B cell (primary cell): ENCODE results near the gene ZCCHC7. TPM values are rescaled to one million over a fixed set of nuclear protein-coding genes. Genes with fewer than 3 reads are reported as not detected.

Experiments used
- ATAC-seq: fragments of 200-7000 bp; cut with Tn5 transposase; one replicate; pipeline ENCODE4 v1.10.0; 2021; ENCODE audit warnings: low read depth, mild to moderate bottlenecking, moderate number of reproducible peaks, moderate library complexity
- CTCF ChIA-PET: fragments of 350-600 bp; sonication (Branson Sonifier 250); formaldehyde crosslinking; loops from one replicate; lab custom pipeline; 2021; ENCODE audit warnings: antibody characterized with exemption, inconsistent platforms; lab: Charles Lee
- POLR2A ChIA-PET: fragments of 350-600 bp; sonication (Branson Sonifier 250); formaldehyde crosslinking; loops from one replicate; lab custom pipeline; 2021; ENCODE audit warnings: antibody characterized with exemption; lab: Charles Lee
- DNase-seq: peaks from one replicate; pipeline ENCODE4 v3.0.0; 2013
- H2AFZ ChIP-seq: 2 replicates; pipeline ENCODE4 v1.6.1; 2012; ENCODE audit warnings: mild to moderate bottlenecking, low read depth, low read length; ENCODE audit not compliant: insufficient read depth, poor library complexity, severe bottlenecking
- H3K27ac ChIP-seq, 2 donors: 1 replicate in 1 of 2; 2 replicates in 1 of 2; pipeline ENCODE4 v1.5.1; 2012 to 2013; ENCODE audit warnings: low read length in 2 of 2, mild to moderate bottlenecking in 2 of 2, moderate library complexity in 1 of 2
- H3K27me3 ChIP-seq, 4 experiments: fragments of 200-600 bp in 1 of 4; sonication (generic) in 1 of 4; replicated peaks in 1 of 4; 1 replicate in 2 of 4; 2 replicates in 2 of 4; pipeline versions ENCODE4 v1.6.1 to v1.7.0; 2013 to 2016; ENCODE audit warnings: low read length in 3 of 4, mild to moderate bottlenecking in 2 of 4, mixed read lengths in 1 of 4, moderate library complexity in 1 of 4; ENCODE audit not compliant: insufficient read depth in 4 of 4, control insufficient read depth in 3 of 4; ENCODE audit errors: control extremely low read depth in 1 of 4
- H3K36me3 ChIP-seq, 2 experiments: replicated peaks in 1 of 2; 1 replicate in 1 of 2; 2 replicates in 1 of 2; pipeline versions ENCODE4 v1.6.1 to v1.7.1; 2013; ENCODE audit warnings: low read length in 1 of 2; ENCODE audit not compliant: insufficient read depth in 2 of 2, control insufficient read depth in 1 of 2; ENCODE audit errors: control extremely low read depth in 1 of 2, extremely low read depth in 1 of 2
- H3K4me1 ChIP-seq, 2 donors: fragments of 200-600 bp in 1 of 2; sonication (generic) in 1 of 2; 1 replicate in 1 of 2; 2 replicates in 1 of 2; pipeline versions ENCODE4 v1.5.1 to v1.6.1; 2013 to 2017; ENCODE audit warnings: low read length in 2 of 2; ENCODE audit not compliant: control insufficient read depth in 2 of 2, insufficient read depth in 2 of 2
- H3K4me2 ChIP-seq: replicated peaks from 2 replicates; pipeline ENCODE3; 2012; ENCODE audit warnings: mild to moderate bottlenecking, low read depth, low read length; ENCODE audit not compliant: poor library complexity, severe bottlenecking
- H3K4me3 ChIP-seq, 5 experiments: fragments of 200-600 bp in 1 of 5; sonication (generic) in 1 of 5; 1 replicate in 3 of 5; 2 replicates in 2 of 5; pipeline versions ENCODE4 v1.5.1 to v1.7.0; 2011 to 2016; ENCODE audit warnings: low read length in 4 of 5, mild to moderate bottlenecking in 4 of 5, low read depth in 2 of 5, control low read depth in 1 of 5, moderate library complexity in 1 of 5; ENCODE audit not compliant: insufficient read depth in 1 of 5; ENCODE audit errors: control extremely low read depth in 1 of 5, extremely low read depth in 1 of 5
- H3K79me2 ChIP-seq: fragments of 200-600 bp; sonication (generic); one replicate; pipeline ENCODE4 v1.6.0; 2016; ENCODE audit warnings: low read length; ENCODE audit not compliant: control insufficient read depth, insufficient read depth
- H3K9ac ChIP-seq: fragments of 200-600 bp; sonication (generic); 2 replicates; pipeline ENCODE4 v1.6.1; 2017; ENCODE audit warnings: mild to moderate bottlenecking, low read length, moderate library complexity
- H3K9me3 ChIP-seq, 3 donors: one replicate each; pipeline versions ENCODE4 v1.6.1 to v1.7.1; 2013; ENCODE audit warnings: low read length in 2 of 3; ENCODE audit not compliant: control insufficient read depth in 2 of 3, insufficient read depth in 1 of 3; ENCODE audit errors: control extremely low read depth in 1 of 3
- H4K20me1 ChIP-seq: 2 replicates; pipeline ENCODE4 v1.6.0; 2012; ENCODE audit warnings: mild to moderate bottlenecking, low read length; ENCODE audit not compliant: insufficient read depth, control insufficient read depth, poor library complexity, severe bottlenecking
- H3K27ac Mint-ChIP-seq: one replicate; pipeline ENCODE4 v1.8.0; 2021; ENCODE audit warnings: mixed read lengths
- H3K27me3 Mint-ChIP-seq: one replicate; pipeline ENCODE4 v1.8.0; 2021; ENCODE audit warnings: mixed read lengths
- H3K4me1 Mint-ChIP-seq: one replicate; pipeline ENCODE4 v1.8.0; 2021; ENCODE audit warnings: mixed read lengths
- H3K4me3 Mint-ChIP-seq: one replicate; pipeline ENCODE4 v1.8.0; 2021; ENCODE audit warnings: mixed read lengths
- H3K9me3 Mint-ChIP-seq: one replicate; pipeline ENCODE4 v1.8.0; 2022; ENCODE audit warnings: mixed read lengths; ENCODE audit not compliant: insufficient read depth
- CTCF ChIP-seq: fragments of 200-600 bp; IDR thresholded peaks from one replicate; pipeline ENCODE4 v1.8.0; 2022; ENCODE audit warnings: antibody characterized with exemption, mild to moderate bottlenecking
- EZH2 ChIP-seq: IDR thresholded peaks from 2 replicates; pipeline ENCODE4 v1.6.1; 2012; ENCODE audit warnings: borderline replicate concordance, low read depth, mild to moderate bottlenecking, moderate library complexity, low read length; ENCODE audit not compliant: insufficient read depth, poor library complexity, severe bottlenecking
- WGBS: methylation state at CpG from one replicate; pipeline ENCODE4 v1.1.5; 2013; ENCODE audit warnings: missing lambda C conversion rate; ENCODE audit not compliant: insufficient coverage; 5-methylcytosine and 5-hydroxymethylcytosine counted together
- intact Hi-C: fragments of 100-400 bp; cut with micrococcal nuclease; formaldehyde crosslinking; loops from one replicate; pipeline ENCODE4 v1.10.0; 2022
- polyA plus RNA-seq: library from polyadenylated mRNA; depleted of rRNA; stranded (reverse); fragments of >200 nt; gene quantifications from 2 replicates; pipeline ENCODE4 v1.2.3, GENCODE V29; 2012
- total RNA-seq, 2 donors: library from RNA; stranded (reverse); fragments of 120-200 nt in 1 of 2; gene quantifications; 1 replicate in 1 of 2; 2 replicates in 1 of 2; pipeline versions ENCODE4 v1.2.3 to v1.2.4, GENCODE V29; 2013 to 2022

Gene ZCCHC7
- total and polyA plus RNA-seq, 2 donors (not counting 1 experiment from before 2014, with no cell fraction given), result 56.3 to 83.5 TPM

- Histone ChIP-seq H4K20me1 (no peaks in the 10 kb centered on the region), H2AFZ (no peak overlapping the region), H3K4me3 (no peak overlapping the region), H3K27ac (peak overlapping the region in 1 of 2 donors; percentile 61), H3K4me1 (peaks cover 28 to 63% of the 10 kb centered on the region in 2 donors), H3K9ac (no peak overlapping the region), H3K27me3 (no peaks in the 10 kb centered on the region), H3K79me2 (peaks cover 97% of the 10 kb centered on the region), H3K4me2 (no peak overlapping the region), H3K36me3 (peaks cover 6 to 18% of the 10 kb centered on the region in 2 experiments), H3K9me3 (no peaks in the 10 kb centered on the region)
- WGBS, result no CpG with 5 or more reads among the region's 4 CpGs
- CTCF ChIA-PET, result interaction anchor here (1.0 to 1.2 kb wide), 4 partner anchors 10 to 62 kb away, joined by 3 to 4 read pairs (median 4); no protein-coding TSS in a partner anchor
- TF ChIP-seq CTCF, result no peak
- no peak for TF ChIP-seq EZH2
- H3K4me3 Mint-ChIP-seq, result no peak overlapping the region
- intact Hi-C loops, result no loop called here
- POLR2A ChIA-PET, result interaction anchor here (1.0 kb wide), 1 partner anchor 142 kb away, joined by 3 read pairs; the partner anchor contains the start of gene ZCCHC7
- ATAC-seq (no peak), DNase-seq (no peak)
- H3K4me1 Mint-ChIP-seq, result peaks cover 71% of the 10 kb centered on the region
- no peaks in the 10 kb centered on the region for H3K27me3 Mint-ChIP-seq
- H3K27ac Mint-ChIP-seq, result peak overlapping the region; percentile 64
- no peaks in the 10 kb centered on the region for H3K9me3 Mint-ChIP-seq
These were observed 142.0 kb downstream of the ZCCHC7 start for GRCh38 chr9:37262410-37262809.

DNA sequence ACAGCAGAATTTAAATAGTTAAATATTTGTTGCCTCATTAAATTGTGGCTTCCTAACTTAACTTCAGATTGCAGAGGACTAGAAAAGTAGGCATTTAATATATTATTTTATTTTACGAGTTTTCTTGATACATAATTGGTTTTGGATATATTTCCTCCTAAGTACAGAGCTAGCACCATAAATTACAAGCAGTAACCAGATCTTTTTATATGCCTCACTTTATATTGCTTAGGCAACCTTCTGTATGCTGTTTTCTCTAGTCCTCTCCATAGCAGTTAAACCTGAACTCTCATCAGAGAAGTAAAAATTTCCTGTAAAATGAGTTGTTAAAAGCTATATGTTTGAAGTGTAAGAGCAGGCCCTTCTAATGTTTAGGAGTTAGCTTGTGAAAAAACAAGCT, 144.2 kb downstream of the ZCCHC7 start:
- no CpG with 5 or more reads among the region's 1 CpG for WGBS
- CTCF ChIA-PET, result interaction anchor here (1.1 kb wide), 1 partner anchor 13 kb away, joined by 4 read pairs; no protein-coding TSS in a partner anchor
- POLR2A ChIA-PET, result no interaction called here
- DNase-seq, result no peak
- Histone ChIP-seq H3K4me2 (no peak overlapping the region), H3K27me3 (no peaks in the 10 kb centered on the region), H3K27ac (peak overlapping the region in 1 of 2 donors; percentile 23), H3K36me3 (peaks cover 6 to 20% of the 10 kb centered on the region in 2 experiments), H3K79me2 (peaks cover 98% of the 10 kb centered on the region), H3K9me3 (no peaks in the 10 kb centered on the region), H3K4me3 (no peak overlapping the region), H3K9ac (no peak overlapping the region), H4K20me1 (no peaks in the 10 kb centered on the region), H3K4me1 (peaks cover 17 to 55% of the 10 kb centered on the region in 2 donors), H2AFZ (no peak overlapping the region)
- peaks cover 66% of the 10 kb centered on the region for H3K4me1 Mint-ChIP-seq
- no peaks in the 10 kb centered on the region for H3K27me3 Mint-ChIP-seq
- H3K9me3 Mint-ChIP-seq, result no peaks in the 10 kb centered on the region
- ATAC-seq, result no peak
- no peak for TF ChIP-seq EZH2
- TF ChIP-seq CTCF, result no peak
- peak overlapping the region; percentile 21 for H3K27ac Mint-ChIP-seq
- no peak overlapping the region for H3K4me3 Mint-ChIP-seq
- intact Hi-C loops, result no loop called here
